Rectal smooth muscle tissue (tissue), 1 donor: ENCODE data around the gene ADRA2C.

ENCODE experiments used
- H3K27ac ChIP-seq: one replicate; pipeline ENCODE4 v1.7.0; 2013; ENCODE audit warnings: low read depth, low read length, inconsistent platforms
- H3K27me3 ChIP-seq: one replicate; pipeline ENCODE4 v1.7.0; 2013; ENCODE audit warnings: low read length; ENCODE audit not compliant: control insufficient read depth, insufficient read depth
- H3K36me3 ChIP-seq: one replicate; pipeline ENCODE4 v1.7.0; 2013; ENCODE audit warnings: low read length; ENCODE audit not compliant: control insufficient read depth, insufficient read depth
- H3K4me1 ChIP-seq: one replicate; pipeline ENCODE4 v1.7.0; 2013; ENCODE audit warnings: low read length; ENCODE audit not compliant: control insufficient read depth, insufficient read depth
- H3K4me3 ChIP-seq: one replicate; pipeline ENCODE4 v1.7.0; 2013; ENCODE audit warnings: low read length
- H3K9ac ChIP-seq: one replicate; pipeline ENCODE4 v1.7.0; 2013; ENCODE audit warnings: low read length

Gene ADRA2C

DNA sequence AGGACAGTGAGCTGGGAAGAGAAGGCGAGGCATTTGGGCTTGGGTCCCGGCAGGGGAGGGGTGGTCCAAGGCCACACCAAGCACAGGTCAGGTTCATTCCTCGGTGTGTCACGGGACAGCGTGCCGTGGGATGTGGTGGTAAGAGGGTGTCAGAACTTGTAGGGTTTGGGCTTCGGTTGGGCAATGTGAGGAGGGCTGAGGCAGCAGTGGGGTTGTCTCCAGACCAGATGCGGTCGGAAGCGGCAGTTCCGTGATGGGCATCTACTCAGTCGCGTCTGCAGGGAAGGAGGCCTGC lies 22.1 kb downstream of the ADRA2C start:
- H3K4me3 ChIP-seq, result no peak overlapping the region
- H3K27me3 ChIP-seq, result no peaks in the 10 kb centered on the region
- no peak overlapping the region for H3K27ac ChIP-seq
- H3K36me3 ChIP-seq, result no peaks in the 10 kb centered on the region
- H3K9ac ChIP-seq, result no peak overlapping the region
- no peaks in the 10 kb centered on the region for H3K4me1 ChIP-seq

DNA sequence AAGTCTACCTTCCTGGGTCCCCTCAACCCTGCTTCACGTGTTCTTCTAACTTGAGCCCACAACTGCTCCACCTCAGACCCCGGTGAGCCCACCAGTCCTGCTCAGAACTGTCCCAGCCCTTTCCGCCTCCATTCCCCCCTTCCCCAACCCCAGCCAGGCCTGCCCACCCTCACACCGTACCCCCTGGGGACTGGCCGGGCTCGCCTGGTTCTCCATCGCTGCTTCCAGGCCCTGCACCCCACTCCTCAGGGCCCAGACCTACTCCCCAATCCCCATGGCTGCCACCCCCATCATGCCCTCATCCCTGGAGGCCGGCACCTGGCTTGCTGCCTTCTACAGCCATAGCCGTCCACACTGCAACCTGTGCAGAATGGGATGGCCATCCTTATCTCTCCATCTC lies 23.4 kb downstream of the ADRA2C start:
- Histone ChIP-seq H3K9ac (no peak overlapping the region), H3K36me3 (no peaks in the 10 kb centered on the region), H3K27ac (no peak overlapping the region), H3K27me3 (no peaks in the 10 kb centered on the region), H3K4me3 (no peak overlapping the region), H3K4me1 (no peaks in the 10 kb centered on the region)

DNA sequence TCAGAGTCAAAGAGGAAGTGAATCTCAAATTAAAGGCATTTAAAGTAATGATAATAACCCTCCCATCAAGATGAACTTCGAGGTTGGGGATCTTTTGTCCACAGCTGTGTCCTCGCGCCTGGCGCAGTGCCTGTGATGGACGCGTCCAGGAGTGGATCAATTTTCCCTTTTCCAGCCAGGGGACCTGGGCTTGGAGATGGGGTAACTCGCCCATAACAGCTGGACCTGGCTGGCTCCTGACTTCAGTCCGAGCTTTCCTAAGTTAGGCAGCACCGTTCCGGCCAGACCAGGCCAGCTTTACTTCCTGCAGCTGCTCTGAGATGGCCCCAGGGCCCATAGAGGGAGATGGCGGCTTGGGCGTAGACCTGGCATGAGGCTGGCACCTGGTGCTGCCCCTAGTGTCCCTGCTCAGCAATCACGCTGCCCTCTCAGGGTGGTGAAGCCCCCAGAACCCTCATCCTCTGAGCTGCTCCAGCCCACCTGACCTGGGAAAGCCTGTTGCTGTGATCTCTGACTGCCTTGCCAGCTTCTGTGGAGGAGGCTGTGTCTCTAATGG lies 23.9 kb downstream of the ADRA2C start:
- Histone ChIP-seq H3K27me3 (no peaks in the 10 kb centered on the region), H3K4me1 (no peaks in the 10 kb centered on the region), H3K4me3 (no peak overlapping the region), H3K36me3 (no peaks in the 10 kb centered on the region), H3K27ac (no peak overlapping the region), H3K9ac (no peak overlapping the region)

DNA sequence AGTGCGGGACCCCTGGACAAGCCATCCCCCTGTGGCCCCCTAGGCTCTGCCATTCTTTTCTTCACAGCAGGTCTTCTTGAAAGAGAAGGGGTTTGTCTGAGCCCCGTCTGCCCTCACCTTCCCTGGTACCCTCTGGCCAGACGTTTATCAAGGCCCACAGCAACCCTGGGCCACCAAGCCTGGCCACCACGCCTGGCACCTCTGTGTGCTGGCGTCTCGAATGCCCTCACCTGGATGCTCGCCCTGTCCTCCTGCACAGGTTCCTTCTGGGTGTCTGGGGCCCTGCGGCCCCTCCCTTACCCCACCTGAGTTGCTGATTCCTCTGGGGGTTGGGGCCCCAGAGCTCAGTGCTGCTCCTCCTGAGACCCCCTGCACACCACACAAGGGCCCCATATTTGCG lies 25.1 kb downstream of the ADRA2C start:
- Histone ChIP-seq H3K4me3 (no peak overlapping the region), H3K9ac (no peak overlapping the region), H3K27ac (no peak overlapping the region), H3K36me3 (no peaks in the 10 kb centered on the region), H3K4me1 (no peaks in the 10 kb centered on the region), H3K27me3 (no peaks in the 10 kb centered on the region)

DNA sequence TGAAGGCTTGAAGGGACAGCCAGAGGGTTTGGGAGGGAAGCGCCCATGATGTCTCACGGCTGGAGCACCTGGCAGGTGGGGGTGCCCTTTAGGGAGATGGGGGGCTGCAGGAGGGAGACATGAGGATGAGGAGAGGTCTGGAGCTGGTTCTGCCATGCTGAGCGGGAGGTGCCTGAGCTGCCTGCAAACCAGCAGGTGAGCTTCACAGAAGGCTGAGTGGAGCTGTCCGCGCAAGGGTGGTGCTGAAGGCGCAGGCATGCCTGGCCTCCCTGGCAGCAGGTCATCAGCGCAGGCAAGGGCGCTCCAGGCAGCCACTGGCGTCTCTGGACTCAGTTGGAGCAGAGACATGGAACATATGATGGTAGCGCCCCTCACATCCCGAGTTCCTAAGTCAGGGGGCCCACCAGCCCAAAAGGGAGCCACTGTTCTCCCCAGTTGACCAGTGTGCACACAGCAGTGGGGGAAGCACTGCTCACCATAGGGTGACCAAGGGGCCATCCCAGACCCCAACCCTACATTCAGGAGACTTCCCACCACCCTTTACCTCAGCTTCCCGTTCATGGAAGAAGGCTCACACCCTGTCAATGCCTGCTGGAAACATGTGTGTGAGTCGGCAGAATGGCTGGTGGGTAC lies 25.8 kb downstream of the ADRA2C start:
- no peak overlapping the region for H3K4me3 ChIP-seq
- no peak overlapping the region for H3K27ac ChIP-seq
- H3K9ac ChIP-seq, result no peak overlapping the region
- no peaks in the 10 kb centered on the region for H3K4me1 ChIP-seq
- no peaks in the 10 kb centered on the region for H3K36me3 ChIP-seq
- H3K27me3 ChIP-seq, result no peaks in the 10 kb centered on the region

DNA sequence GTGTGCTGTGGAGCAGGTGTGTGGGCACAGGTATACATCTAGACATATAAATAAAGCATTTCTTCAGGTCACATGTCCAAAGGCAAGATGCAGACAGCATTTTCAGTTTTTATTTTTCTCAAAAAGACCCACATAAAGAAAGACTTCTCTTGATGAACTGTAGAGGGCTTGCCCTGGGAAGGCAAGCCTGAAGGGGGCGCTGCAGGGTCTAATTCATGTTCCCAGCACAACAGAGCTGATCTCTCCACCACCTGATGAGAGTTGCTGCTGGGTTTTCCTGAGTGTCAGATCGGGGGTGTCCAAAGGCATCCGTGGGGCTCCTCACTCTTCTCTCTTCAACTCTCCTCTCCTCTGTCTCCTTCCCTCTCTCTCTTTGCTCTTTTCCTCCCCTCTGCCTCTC lies 26.6 kb downstream of the ADRA2C start:
- no peak overlapping the region for H3K9ac ChIP-seq
- H3K4me1 ChIP-seq, result no peaks in the 10 kb centered on the region
- no peak overlapping the region for H3K27ac ChIP-seq
- no peaks in the 10 kb centered on the region for H3K27me3 ChIP-seq
- H3K4me3 ChIP-seq, result no peak overlapping the region
- no peaks in the 10 kb centered on the region for H3K36me3 ChIP-seq

DNA sequence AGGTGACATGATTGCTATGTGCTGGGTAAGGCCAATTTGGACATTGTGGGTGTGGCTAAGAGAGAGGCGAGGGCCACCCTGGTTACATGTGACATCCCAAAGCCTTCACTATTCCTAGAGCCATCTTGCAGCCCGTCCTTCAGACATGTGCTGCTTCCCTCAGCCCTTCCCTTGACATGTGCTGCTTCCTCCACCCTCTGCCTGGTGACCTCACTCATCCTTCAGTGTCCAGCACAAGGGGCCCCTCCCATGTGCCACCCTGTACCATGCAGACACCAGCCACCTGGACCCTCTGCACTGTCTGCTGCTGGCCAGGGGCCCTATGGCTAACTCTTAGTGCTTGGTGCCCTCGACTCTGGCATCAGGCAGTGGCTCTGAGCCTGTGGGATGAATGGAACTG lies 27.4 kb downstream of the ADRA2C start:
- Histone ChIP-seq H3K4me1 (no peaks in the 10 kb centered on the region), H3K9ac (no peak overlapping the region), H3K36me3 (no peaks in the 10 kb centered on the region), H3K27ac (no peak overlapping the region), H3K27me3 (no peaks in the 10 kb centered on the region), H3K4me3 (no peak overlapping the region)

DNA sequence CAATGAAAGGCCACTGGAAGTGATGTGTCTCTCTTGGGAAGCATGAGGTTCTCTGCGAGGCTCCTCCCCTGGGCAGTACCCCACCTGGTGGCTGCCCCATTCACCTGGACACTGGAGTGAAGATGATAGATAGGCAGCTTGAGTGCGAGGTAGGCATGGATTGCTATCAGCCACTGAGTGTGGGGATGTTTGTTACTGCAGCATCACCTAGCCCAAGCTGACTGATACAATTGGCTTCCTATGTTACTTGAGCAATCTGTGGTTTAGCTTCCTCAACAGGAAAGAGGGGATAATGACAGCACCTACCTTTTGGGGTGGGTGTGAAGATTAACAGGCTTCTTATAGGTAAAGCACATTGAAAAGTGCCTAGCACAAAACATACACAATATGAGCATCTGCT lies 30.8 kb downstream of the ADRA2C start:
- H3K36me3 ChIP-seq, result no peaks in the 10 kb centered on the region
- no peak overlapping the region for H3K27ac ChIP-seq
- H3K4me1 ChIP-seq, result no peaks in the 10 kb centered on the region
- no peak overlapping the region for H3K4me3 ChIP-seq
- no peaks in the 10 kb centered on the region for H3K27me3 ChIP-seq
- H3K9ac ChIP-seq, result no peak overlapping the region

DNA sequence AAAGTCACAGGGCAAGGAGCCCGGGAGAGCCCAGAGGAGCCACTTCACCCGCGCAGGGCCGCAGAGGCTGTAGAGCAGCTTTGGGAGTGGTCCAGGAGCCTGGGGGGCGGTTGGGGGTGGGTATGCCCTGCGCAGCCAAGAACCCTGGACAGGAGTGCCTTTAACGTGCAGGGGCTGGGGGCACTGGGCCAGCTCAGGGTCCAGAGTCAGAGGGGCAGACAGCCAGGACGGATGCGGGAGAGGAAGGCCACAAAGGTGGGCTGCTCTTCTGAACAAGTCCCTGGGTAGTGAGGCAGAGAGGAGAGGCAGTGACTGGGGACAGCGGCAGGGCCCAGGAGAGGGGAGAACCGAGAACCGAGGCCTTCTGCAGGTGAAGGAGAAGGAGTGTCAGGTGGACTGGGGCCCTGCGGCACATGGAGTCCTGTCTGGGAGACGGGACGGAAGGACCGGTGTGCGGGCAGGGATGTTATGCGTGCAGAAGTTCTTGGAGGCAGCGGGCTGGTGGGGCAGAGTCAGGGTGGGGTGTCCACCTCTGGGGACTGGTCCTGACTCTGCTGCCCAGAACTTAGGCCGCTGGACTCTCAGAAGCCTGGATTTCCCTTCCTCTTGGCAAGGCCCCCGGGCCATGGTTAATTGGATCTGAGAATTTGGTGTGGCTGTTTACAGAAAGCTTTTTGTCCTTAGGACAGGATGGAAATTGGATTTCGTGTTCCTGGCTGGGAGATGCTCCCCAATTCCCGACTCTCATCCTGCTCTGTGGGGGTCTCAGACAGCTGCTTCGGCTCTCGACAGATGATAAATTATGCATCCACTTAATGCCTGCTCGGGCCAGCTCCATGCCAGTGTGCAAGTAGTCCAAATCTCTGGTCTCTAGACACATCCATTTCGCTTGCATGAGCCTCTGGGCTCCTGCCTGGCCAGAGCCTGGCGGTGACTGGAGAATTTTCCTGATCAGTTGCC lies 31.9 kb downstream of the ADRA2C start:
- H3K4me3 ChIP-seq, result no peak overlapping the region
- no peaks in the 10 kb centered on the region for H3K4me1 ChIP-seq
- no peaks in the 10 kb centered on the region for H3K27me3 ChIP-seq
- no peak overlapping the region for H3K9ac ChIP-seq
- H3K27ac ChIP-seq, result no peak overlapping the region
- no peaks in the 10 kb centered on the region for H3K36me3 ChIP-seq

DNA sequence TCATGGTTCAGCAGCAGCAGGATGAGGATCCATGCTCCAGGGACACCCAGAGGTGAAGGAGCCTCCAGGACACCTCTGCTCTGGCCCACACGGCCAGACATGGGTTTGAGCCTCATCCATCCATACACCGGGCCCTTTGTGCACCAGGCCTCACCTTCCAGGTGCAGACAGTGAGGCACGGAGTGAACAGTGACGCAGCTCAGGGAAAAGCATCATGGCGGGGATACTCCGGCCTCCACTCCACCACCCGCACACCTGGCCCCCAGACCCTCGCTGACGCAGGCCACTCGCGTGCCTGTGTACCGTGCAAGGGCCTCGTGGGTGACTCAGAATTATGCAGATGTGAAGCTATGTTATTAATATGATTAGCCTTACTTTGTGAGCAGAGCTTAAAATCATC lies 33.3 kb downstream of the ADRA2C start:
- H3K27me3 ChIP-seq, result no peaks in the 10 kb centered on the region
- no peak overlapping the region for H3K9ac ChIP-seq
- no peak overlapping the region for H3K27ac ChIP-seq
- H3K4me3 ChIP-seq, result no peak overlapping the region
- H3K4me1 ChIP-seq, result no peaks in the 10 kb centered on the region
- H3K36me3 ChIP-seq, result no peaks in the 10 kb centered on the region

DNA sequence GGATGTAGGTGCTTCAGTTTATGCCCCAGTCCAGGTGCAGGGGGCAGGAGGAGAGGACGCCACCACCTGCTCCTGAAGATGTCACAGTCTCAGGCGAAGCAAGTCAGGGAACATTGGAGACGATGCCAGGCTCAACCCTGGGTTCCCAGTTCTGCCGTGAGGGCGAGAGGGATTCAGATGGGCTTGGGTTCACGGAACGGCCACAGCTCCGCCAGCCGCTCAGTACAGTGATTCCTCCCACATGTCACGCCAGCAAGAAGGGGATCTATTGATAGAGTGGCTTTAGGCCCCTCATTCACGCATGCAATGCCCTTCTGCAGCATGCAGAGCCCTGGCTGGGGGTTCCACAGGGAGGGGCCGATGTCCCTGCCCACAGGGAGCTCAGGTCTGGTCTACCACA lies 34.2 kb downstream of the ADRA2C start:
- H3K27me3 ChIP-seq, result no peaks in the 10 kb centered on the region

DNA sequence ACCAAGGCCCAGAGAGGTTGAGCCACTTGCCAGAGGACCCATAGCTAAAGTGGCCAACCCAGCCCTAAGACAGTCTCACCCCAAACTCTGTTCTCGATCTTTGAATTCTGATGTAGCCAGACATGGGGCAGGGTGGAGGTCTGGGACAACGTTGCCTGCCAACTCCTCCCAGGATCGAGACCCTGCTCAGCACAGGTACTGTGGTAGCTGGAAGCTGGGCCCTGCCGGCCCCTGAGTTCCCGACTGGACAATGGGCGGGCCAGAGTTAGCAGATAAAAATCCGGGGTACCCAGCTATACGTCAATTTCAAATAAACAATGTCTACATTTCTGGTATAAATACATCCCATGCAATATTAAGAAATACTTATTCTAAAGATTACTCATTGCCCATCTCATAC lies 35.3 kb downstream of the ADRA2C start:
- H3K27me3 ChIP-seq, result no peaks in the 10 kb centered on the region
- no peaks in the 10 kb centered on the region for H3K4me1 ChIP-seq
- no peak overlapping the region for H3K27ac ChIP-seq
- no peaks in the 10 kb centered on the region for H3K36me3 ChIP-seq
- no peak overlapping the region for H3K4me3 ChIP-seq
- no peak overlapping the region for H3K9ac ChIP-seq

More for the DNA sequence above, 34.2 kb downstream of the ADRA2C start:
- Histone ChIP-seq H3K36me3 (no peaks in the 10 kb centered on the region), H3K27ac (no peak overlapping the region), H3K4me1 (no peaks in the 10 kb centered on the region), H3K9ac (no peak overlapping the region), H3K4me3 (no peak overlapping the region)
